GM12891 (cell line): Measurements from ENCODE around the gene GEMIN4.
A peak's percentile ranks its signal among the peaks of the same experiment; 100 is the strongest.
"Not testable (repeated sequence)": the region's sequence is repeated elsewhere in the genome, so short reads cannot be mapped to it uniquely, and the experiment has no call there.

Experiments used
- DNase-seq: peaks from one replicate; pipeline ENCODE4 v3.0.0; 2011; ENCODE audit warnings: low spot score; ENCODE audit not compliant: insufficient read length
- FAIRE-seq: peaks from 2 replicates; lab custom pipeline; 2011; peaks lifted over from hg19 to GRCh38; lab: Jason Lieb, UNC
- PAX5 ChIP-seq: IDR thresholded peaks from 2 replicates; pipeline ENCODE4 v1.6.1; 2011; ENCODE audit warnings: low read length, moderate library complexity, mild to moderate bottlenecking; ENCODE audit not compliant: insufficient read depth, severe bottlenecking
- POLR2A ChIP-seq: IDR thresholded peaks from 2 replicates; pipeline ENCODE4 v1.6.1; 2011; ENCODE audit warnings: low read depth, low read length, control low read depth
- POLR2AphosphoS5 ChIP-seq: IDR thresholded peaks from 2 replicates; pipeline ENCODE4 v1.6.1; 2011; ENCODE audit warnings: low read depth, low read length, control low read depth
- POU2F2 ChIP-seq: IDR thresholded peaks from 2 replicates; pipeline ENCODE4 v1.6.1; 2011; ENCODE audit warnings: low read depth, mild to moderate bottlenecking, control low read depth, low read length, moderate library complexity
- SPI1 ChIP-seq: IDR thresholded peaks from 2 replicates; pipeline ENCODE4 v1.6.1; 2011; ENCODE audit warnings: low read depth, low read length, control low read depth
- TAF1 ChIP-seq: IDR thresholded peaks from 2 replicates; pipeline ENCODE4 v1.6.1; 2011; ENCODE audit warnings: low read depth, low read length, control low read depth

The GEMIN4 gene

DNA sequence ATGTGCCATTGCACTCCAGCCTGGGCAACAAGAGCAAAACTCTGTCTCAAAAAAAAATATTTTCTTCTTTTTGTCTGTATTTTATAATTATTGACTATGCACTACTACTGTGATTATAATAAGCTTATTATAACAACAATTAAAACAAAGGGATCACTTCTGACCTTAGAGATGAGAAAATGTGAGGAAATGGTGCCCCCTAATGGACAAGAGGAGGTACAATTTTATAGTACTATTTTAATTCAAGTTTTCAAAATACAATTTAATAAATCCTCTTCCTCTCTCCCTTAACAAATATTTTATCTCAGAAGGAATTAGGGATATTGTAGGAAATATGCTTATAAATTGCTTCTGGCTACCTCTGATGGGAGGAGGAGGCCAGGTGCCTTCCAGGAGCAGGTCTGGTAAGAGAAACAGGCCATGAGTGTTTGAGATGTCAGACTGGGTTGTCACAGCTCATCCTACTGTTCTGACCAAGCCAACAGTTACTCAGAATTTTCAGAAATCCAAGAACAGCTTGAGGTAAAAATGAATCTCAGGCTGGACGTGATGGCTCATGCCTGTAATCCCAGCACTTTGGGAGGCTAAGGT is 51.5 kb downstream of the GEMIN4 start:
- no peak for TF ChIP-seq TAF1
- FAIRE-seq, result no peak
- peak; percentile 22 for DNase-seq

GRCh38 chr17:699345-699744 is 52.7 kb downstream of the GEMIN4 start:
- TF ChIP-seq POLR2A (no peak), SPI1 (no peak)
- FAIRE-seq (no peak), DNase-seq (no peak)

DNA sequence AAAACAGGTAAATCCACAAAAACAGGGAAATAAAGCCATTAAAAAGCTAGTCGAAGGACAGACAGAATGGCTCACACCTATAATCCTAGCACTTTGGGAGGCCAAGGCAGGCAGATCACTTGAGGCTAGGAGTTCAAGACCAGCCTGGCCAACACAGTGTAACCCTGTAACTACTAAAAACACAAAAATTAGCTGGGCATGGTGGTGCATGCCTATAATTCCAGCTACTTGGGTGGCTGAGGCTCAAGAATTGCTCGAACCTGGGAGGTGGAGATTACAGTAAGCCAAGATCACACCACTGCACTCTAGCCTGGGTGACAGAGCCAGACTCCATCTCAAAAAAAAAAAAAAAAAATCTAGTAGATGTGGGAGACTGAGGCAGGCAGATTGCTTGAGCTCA is 54.0 kb downstream of the GEMIN4 start:
- DNase-seq, FAIRE-seq: not testable (repeated sequence)

- no peak for TF ChIP-seq TAF1
- no peak for TF ChIP-seq POU2F2
- TF ChIP-seq POLR2A, result no peak
- TF ChIP-seq POLR2AphosphoS5, result no peak
- TF ChIP-seq PAX5, result no peak
- no peak for TF ChIP-seq SPI1
- FAIRE-seq (no peak), DNase-seq (no peak)
Measured at GRCh38 chr17:697682-698081, 54.4 kb downstream of the GEMIN4 start.

DNA sequence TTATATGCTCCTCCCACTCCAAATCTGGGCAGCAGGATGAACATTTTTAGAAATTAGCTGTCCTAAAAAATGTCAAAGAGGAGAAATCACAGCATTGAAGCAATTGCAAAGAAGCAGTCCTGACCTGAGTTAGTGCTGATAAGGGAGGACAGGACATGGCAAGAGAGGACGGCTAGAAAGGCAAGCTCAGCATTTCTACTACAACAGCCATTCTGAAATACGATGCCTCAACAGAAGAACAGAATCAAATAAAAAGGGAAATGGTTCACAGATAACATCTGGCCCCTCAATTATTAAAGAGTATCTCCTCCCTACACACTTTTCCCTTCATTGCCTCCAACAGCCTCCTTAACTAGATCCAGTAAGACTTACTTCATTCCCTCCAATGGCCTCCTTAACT is 55.7 kb downstream of the GEMIN4 start:
- FAIRE-seq (no peak), DNase-seq (no peak)
- no peak for TF ChIP-seq POLR2A
- no peak for TF ChIP-seq POLR2AphosphoS5
- TF ChIP-seq PAX5, result no peak
- TF ChIP-seq TAF1, result no peak
- no peak for TF ChIP-seq POU2F2
- TF ChIP-seq SPI1, result no peak
